D341Med (cell line): ENCODE measurements around the gene PGAP6.

Experiments used
- DNase-seq: peaks from one replicate; pipeline ENCODE4 v3.0.0; 2012; ENCODE audit warnings: low spot score

PGAP6 gene

GRCh38 chr16:330741-331140 is 51.0 kb downstream of the PGAP6 start:
- DNase-seq, result no peak

- no peak for DNase-seq
Observed at GRCh38 chr16:325375-326145, 56.2 kb downstream of the PGAP6 start.

GRCh38 chr16:324451-325334 is 57.1 kb downstream of the PGAP6 start:
- no peak for DNase-seq

- DNase-seq, result no peak
Observed at GRCh38 chr16:324201-324450, 57.7 kb downstream of the PGAP6 start.

- DNase-seq, result no peak
Observed at GRCh38 chr16:322476-323143, 59.2 kb downstream of the PGAP6 start.

GRCh38 chr16:321532-321931 is 60.2 kb downstream of the PGAP6 start:
- DNase-seq, result no peak
